Measurements from ENCODE around the gene FRMD1.

DNA sequence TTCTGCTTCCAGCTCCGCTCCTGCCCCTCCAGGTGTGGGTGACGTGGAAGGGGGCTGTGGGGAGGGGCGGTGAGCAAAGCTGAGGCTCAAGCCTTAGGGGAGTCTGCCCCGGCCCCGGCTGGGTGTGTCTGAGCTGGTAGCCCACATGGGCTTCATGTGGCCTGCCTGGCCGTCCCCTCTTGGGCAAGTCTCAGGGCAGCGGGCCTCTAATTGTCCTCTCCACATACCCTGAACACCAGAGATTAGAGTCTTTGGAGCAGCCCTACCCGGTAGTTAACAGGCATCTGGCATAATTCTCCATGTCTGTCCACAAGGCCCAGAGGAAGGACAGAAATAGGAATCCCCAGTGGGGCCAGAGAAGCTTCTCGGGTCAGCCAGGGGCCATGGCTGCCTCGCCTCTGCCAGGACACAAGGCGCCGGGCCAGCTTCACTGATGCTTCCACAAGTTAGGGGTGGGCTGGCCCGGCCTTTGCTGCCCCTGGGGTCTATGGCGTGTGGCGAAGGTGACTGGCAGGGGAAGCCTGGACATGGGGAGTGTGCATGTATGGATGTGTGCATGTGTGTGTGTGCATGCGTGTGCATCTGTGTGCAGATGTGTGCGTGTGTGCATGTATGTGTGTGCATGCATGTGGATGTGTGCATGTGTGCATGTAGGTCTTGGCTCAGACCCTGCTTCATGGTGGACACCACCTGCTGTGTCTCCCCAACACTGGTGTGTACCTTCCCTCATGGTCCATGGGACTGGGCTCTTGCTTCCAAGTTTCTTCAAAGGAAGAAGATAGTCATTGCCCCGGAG lies 24.0 kb downstream of the FRMD1 start:
- no peak for TF ChIP-seq POLR2AphosphoS5 (IDR thresholded peaks at IDR 0.05; ENCODE audit: low read depth, low read length)
- no peak for TF ChIP-seq PAX5 (IDR thresholded peaks at IDR 0.05; ENCODE audit: insufficient read depth, low read length, severe bottlenecking)
- no peak for TF ChIP-seq TAF1 (IDR thresholded peaks at IDR 0.05; ENCODE audit: low read depth, low read length)
